Hematopoietic multipotent progenitor cell treated with erythropoietin and hydrocortisone succinate and interleukin-3 and kit ligand, for 17 days (in vitro differentiated cells): ENCODE measurements around the gene PYCARD.
"Not testable (repeated sequence)": the region's sequence is repeated elsewhere in the genome, so short reads cannot be mapped to it uniquely, and the experiment has no call there.

Source experiments
- DNase-seq: peaks from one replicate; pipeline ENCODE4 v3.0.0-alpha.2; 2015; ENCODE audit warnings: low spot score

Gene PYCARD

DNA sequence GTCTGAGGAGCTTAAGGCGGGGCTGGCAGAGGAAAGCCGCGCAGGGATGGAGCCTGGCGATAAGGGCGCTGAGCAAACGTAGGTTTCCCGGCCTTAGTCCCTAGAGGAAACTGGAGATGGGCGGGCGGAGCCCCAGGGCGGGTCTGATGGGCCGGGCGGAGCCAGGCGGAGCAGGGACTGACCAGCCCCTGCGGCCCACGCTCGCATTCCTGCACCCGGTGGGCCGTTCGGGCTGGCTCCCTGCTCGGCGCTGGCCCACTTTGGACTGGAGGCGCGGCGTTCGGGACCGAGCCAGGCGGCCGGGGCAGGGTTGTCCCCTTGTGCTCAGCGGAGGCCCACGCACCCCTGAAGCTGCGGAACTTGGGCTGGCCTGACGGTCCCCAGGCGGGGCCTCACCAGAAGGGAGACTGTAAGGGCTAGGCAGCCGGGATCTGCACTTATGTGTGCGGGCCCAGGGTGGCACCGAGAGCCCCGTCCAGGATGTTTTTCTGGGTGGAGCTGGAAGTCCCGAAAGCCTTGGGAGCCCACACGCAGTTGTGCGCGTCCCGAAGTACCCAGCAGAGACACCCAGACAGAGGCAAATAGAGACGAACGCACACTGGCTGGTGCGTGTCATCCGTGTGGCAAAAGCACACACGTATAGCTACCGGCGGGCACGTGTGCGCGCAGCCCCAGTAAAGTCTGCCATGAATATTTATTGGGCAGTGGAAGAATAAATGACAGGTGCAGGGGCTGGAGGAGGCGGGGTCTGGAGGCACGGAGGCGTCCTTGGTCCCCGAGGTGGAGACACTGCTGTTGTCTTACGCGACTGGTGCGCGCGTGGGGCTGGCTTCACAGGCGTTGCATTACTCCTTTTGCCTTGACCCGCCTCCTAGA lies 13.0 kb upstream of the PYCARD start:
- DNase-seq = no peak

- no peak for DNase-seq
Measured at GRCh38 chr16:31214708-31215286, 12.2 kb upstream of the PYCARD start.

GRCh38 chr16:31213877-31214707 lies 11.5 kb upstream of the PYCARD start, which contains the start of gene TRIM72:
TSS of gene TRIM72 (plus strand) at chr16:31214119. CDS start at chr16:31214739, 620 bp downstream.
- DNase-seq = no peak

- no peak for DNase-seq
Measured at GRCh38 chr16:31213342-31213741, 10.8 kb upstream of the PYCARD start.

GRCh38 chr16:31206776-31207175 lies 4.2 kb upstream of the PYCARD start:
- no peak for DNase-seq

DNA sequence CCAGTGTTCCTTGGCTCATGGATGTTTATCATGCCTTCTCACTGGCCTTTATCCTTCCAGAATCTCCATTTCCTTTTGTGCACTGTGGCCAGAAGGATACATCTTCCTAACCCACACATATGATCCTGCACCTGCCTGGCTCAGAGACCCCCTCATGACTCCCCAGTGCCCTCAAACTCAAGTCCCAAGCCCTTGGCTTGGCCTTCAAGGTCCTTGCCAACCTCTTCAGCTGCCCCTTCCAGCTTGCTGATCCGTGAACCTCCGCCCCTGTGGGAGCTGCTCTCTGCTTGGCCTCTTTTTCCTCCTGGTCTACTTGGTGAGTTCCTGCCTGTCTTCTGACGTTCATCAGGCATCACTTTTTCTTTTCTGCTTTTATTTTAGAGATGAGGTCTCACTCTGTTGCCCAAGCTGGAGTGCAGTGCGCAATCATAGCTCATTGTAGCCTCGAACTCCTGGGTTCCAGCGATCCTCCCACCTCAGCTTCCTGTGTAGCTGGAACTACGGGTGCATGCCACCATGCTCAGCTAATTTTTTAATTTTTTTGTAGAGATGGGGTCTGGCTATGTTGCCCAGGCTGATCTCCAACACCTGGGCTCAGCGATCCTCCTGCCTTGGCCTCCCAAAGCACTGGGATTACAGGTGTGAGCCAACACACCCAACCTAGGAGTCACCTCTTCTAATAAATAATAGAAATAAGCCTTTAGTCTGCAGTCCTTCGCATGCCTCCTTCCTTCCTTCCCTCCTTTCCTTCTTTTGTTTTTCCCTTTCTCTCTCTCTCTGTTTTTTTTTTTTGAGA lies 2.5 kb upstream of the PYCARD start:
- no peak for DNase-seq

DNA sequence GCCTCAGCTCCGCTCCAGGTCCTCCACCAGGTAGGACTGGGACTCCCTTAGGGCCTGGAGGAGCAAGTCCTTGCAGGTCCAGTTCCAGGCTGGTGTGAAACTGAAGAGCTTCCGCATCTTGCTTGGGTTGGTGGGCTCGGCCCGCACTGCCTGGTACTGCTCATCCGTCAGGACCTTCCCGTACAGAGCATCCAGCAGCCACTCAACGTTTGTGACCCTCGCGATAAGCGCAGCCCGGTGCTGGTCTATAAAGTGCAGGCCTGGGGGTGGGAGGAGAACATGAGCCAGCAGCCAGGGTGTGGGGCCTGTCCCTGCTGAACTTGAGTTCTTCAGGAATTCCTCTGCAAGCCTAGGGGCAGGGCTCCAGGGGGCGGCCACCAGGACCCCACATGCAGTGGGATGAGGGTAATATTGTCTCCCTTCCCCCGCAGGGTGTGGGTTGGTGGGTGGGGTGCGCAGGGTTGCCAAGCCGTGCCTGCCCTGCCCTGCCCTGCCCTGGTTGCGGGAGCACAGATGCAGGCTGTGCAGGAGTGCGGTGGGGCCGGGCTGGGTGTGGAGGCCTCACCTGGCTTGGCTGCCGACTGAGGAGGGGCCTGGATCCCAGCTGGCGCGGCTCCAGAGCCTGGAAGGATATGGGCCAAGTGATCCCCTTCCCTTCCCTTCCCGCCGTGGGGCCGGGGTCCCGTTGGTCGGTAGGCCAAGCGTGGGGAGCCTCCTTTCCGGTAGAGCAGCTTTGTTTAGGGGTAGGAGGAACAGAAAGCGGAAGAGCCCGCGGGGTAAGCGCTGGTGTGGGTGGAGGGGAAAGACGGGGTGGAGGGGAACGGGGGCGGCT lies 762 bp downstream of the PYCARD start:
- no peak for DNase-seq

- no peak for DNase-seq
Measured at GRCh38 chr16:31200821-31201568, 1.6 kb downstream of the PYCARD start.

DNA sequence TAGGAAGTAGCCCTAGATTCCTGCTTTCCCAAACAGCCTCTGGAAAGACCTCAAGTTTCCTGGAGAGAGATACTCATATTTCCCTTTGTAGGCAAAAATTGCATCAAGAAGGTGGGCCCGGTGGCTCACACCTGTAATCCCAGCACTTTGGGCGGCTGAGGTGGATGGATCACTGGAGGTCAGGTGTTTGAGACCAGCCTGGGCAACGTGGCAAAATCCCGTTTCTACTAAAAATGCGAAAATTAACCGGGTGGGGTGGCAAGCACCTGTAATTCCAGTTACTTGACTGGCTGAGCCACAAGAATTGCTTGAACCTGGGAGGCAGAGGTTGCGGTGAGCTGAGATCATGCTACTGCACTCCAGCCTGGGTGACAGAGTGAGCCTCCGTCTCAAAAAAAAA lies 2.4 kb downstream of the PYCARD start:
- DNase-seq = not testable (repeated sequence)

DNA sequence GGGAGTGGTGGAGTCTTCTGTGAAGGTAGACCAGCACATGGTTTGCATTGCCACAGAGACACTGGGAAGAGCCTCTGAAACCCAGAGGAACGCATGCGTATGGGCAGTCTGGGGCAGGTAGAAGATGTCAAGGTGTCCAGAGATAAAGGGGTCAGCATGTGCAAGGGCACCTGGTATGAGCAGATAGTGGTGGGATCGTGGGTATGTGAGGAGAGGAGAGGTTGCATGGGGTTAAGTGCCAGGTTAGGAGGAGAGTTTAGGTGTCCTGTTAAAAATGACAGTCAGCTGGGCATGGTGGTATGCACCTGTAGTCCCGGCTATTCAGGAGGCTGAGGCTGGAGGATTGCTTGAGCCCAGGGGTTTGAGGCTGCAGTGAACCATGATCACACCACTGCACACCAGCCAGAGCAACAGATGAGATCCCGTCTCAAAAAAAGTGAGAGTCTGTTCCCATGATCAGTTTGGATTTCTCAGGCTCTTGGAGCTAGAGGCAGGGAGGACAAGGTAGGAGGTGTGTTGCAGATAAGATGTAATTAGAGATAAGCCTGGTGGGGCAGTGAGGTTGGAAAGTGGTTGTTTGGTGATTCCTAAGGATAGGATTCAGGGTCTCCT lies 3.0 kb downstream of the PYCARD start:
- no peak for DNase-seq

DNA sequence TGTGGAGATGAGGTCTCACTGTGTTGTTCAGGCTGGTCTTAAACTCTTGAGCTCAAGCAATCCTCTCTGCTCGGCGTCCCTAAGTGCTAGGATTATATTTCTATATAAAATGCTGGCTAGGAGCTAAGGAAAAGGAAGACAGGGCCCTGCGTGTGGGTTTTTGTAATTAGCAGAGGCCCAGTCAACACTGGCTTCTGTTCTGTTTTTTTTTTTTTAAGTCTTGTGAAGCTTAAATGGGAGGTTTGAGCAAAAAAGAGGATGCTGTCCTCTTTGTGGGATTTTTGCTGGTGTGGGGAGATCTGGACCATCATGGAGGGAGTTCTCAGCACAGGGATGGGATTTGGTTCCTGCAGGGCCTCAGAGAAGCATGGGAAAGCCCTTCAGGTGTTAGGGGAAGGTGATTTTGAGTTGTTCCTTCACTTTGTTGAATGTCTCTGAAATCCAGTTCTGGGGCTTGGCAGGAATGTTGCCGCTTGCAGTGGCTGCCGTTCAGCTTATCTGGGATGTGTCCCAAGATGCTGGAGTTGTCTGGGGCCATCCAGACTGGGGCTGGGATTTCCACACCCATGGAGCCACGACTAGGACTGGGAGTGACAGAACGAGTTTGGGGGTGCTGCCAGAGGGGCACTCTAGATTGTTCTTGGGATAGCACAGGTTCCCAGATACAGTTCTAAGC lies 4.2 kb downstream of the PYCARD start:
- no peak for DNase-seq

GRCh38 chr16:31196324-31197088 lies 6.1 kb downstream of the PYCARD start:
- no peak for DNase-seq

GRCh38 chr16:31195861-31196260 lies 6.7 kb downstream of the PYCARD start:
- DNase-seq = not testable (repeated sequence)

DNA sequence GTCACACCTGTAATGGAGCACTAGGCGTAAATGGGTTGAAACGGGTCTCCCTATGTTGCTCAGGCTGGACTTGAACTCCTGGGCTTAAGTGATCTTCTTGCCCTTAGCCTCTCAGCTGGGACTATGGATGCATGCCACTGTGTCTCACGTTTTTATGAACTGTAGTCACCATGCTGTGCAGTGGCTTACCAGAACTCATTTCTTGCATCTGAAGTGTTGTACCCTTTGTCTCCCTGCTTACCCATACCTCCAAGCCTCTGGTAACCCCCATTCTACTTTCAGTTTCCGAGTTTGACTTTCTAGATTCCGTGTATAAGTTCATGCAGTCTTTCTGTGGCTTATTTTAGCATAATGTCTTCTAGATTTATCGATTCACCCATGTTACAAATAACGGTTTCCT lies 7.7 kb downstream of the PYCARD start:
- DNase-seq = no peak

- DNase-seq = no peak
Measured at GRCh38 chr16:31193874-31194273, 8.7 kb downstream of the PYCARD start.

DNA sequence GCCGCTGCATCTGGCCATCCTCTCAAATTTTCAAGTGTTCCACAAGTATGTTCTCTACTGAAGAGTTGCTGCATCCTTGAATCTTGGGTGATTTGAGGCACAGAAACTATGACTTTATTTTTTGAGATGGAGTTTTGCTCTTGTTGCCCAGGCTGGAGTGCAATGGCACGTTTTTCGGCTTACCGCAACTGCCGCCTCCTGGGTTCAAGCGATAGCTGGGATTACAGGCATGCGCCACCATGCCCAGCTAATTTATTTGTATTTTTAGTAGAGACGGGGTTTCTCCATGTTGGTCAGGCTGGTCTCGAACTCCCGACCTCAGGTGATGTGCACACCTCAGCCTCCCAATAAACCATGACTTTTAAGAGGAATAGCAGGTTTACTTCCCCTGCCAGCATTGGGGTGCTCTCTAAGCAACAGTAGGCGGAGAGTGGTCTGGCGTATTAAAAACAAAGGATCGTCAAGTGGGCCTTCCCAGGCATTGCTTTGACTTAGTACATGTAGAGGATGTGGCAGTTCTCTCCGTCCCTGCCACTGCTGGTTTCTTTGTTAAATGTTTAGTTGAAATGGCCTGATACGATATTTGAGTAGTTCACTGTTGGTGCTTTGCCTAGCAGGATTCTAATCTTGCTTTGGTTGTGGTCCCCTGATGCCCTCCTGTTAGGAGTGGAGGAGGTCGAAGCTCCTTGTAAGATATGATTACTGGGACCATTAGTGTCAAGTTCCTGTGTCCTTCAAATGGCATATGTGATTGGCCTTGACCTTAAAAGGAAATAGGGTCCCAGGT lies 9.5 kb downstream of the PYCARD start:
- DNase-seq = no peak

DNA sequence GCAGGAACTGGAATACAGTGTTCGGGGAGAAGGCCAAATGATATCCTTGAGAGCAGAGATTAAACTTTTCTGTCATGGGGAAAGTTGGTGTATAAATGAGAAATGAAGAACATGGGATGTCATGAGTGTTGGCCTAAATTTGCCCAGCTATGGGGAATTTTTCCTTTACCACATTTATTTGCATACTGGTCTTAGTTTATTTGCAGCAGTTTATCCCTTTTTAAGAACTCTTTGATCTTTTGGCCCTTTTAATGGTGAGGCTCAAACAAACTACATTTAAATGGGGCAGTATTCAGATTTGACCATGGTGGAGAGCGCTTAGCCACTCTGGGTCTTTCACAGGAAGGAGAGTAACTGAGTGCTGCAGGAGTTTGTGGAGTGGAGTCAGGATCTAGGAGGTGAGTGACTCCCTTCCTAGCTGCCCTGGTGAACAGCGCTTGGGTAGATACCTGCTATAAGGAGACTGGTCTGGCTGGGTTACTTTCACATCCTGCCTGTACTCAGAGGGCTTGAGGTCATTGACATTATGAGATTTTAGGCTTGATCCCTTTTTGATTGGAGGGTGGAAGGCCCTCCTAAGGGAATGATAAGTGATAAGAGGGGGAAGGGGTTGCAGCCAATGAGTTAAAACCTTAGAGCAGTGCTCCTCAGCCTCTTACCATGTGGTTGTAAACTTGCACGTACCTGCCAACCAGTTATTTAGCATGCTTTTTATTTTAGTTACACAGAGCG lies 10.7 kb downstream of the PYCARD start:
- DNase-seq = no peak
